ENCODE measurements around the gene ERICH6B.
"Not testable (repeated sequence)": the region's sequence is repeated elsewhere in the genome, so short reads cannot be mapped to it uniquely, and the experiment has no call there.

The ERICH6B gene

DNA sequence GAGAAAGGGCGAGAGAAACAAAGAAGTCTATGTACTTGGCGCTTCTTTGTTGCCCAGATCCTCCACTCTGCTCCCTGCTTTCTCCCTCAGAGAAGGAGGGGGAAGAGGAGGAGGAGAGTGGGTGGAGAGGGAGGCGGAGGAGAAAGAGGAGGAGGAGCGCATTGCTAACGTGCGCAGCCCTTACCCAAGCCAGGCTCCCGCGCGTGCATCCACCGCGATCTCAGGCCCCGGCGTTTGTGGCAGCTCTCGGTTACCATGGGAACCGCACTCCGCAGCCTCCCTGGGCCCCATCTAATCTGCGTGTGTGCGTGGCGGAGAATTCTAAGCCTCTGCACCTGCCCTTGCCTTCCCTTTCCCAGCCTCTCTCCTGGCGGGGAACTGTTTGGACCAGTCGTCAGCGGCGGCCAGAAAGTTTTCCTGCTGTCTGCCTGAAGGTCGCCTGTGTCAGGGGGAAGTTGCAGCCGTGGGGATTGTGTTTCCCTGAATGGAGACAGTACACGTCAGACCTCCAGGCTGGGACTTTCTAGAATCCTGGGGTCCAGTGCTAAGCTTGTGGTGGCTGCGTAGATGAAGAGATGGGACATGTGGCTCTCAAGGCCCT, at the start of gene ERICH6B:
TSS of gene ERICH6B (minus strand) at position 239 of the 601 bp plus-strand sequence. CDS start 18,734 bp downstream, outside the sequence.
- DNase-seq = no peak

- DNase-seq = not testable (repeated sequence)
Observed at GRCh38 chr13:45662903-45663302, 47.4 kb upstream of the ERICH6B start.

DNA sequence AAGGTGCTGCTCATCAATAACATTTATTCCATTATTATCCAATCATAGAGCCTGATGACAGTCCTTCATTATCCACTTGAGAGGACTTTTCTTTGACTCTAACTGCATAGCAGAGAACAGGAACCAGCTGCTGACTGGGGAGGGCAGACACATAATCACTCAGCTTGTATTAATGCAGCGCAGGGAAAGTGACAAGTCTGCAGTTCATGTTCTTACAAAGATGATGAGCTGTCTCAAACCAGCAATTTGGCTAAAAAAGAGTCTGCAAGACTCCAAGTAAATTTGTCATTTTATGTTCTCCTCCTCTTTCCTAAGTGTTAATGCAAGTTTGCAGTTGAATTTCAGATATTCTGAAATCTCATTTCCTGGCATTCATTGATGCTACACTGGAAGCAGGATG, 46.6 kb upstream of the ERICH6B start:
- no peak for DNase-seq

GRCh38 chr13:45660458-45660857, 44.9 kb upstream of the ERICH6B start:
- DNase-seq = not testable (repeated sequence)

GRCh38 chr13:45659536-45659935, 44.0 kb upstream of the ERICH6B start:
- DNase-seq = no peak

GRCh38 chr13:45658586-45659235, 43.2 kb upstream of the ERICH6B start:
- DNase-seq = no peak

GRCh38 chr13:45654633-45655349, 39.3 kb upstream of the ERICH6B start:
- no peak for DNase-seq

- DNase-seq = not testable (repeated sequence)
Observed at GRCh38 chr13:45645263-45645662, 29.7 kb upstream of the ERICH6B start.

- DNase-seq = not testable (repeated sequence)
Observed at GRCh38 chr13:45642159-45642558, 26.6 kb upstream of the ERICH6B start.

DNA sequence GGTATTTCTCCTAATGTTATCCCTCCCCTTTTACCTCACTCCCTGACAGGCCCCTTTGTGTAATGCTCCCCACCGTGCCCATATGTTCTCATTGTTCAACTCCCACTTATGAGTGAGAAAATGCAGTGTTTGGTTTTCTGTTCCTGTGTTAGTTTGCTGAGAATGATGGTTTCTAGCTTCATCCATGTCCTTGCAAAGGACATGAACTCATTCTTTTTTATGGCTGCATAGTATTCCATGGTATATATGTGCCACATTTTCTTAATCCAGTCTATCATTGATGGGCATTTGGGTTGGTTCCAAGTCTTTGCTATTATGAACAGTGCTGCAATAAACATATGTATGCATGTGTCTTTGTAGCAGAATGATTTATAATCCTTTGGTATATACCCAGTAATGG, 19.8 kb upstream of the ERICH6B start:
- not testable (repeated sequence) for DNase-seq

GRCh38 chr13:45630791-45631190, 15.3 kb upstream of the ERICH6B start:
- no peak for DNase-seq

- DNase-seq = no peak
Observed at GRCh38 chr13:45629940-45630339, 14.4 kb upstream of the ERICH6B start.

DNA sequence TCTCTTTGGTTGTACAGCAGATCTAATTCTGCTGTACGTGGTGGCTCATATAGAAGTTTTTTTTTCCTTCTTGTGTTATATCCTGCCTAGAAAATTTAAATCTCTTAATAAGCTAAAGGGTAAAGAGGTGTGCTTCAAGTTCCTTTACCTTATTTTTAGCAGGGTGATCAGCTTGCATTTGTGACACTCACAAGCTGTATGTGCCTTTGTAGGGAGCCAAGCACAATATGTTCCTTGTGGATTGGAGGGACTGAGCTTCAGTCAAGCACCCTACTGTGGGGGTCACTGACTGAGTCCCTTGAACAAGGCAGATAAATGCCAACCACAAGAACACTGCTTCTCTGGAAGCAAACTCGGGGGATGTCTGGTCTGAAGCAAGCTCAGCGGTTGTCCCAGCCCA, 12.6 kb upstream of the ERICH6B start:
- no peak for DNase-seq

DNA sequence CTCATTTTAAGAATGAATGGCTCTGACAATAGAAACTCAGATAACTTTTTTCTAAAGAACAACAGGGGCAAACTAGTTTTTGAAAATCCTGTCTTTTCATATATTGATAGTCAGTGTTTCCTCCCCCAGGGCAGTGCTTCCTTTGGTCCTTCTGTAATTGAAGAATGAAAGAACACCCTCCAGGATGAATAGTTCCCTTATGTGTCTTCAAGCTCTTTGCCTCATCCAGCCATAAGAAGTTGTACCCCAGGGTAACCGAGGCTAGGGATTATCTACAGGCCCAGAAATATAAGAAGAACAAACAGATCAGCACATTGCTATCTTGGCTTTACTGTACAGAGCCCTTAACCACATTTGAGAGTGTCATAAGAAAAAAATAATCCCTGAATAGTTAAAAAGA, 12.1 kb upstream of the ERICH6B start:
- no peak for DNase-seq

DNA sequence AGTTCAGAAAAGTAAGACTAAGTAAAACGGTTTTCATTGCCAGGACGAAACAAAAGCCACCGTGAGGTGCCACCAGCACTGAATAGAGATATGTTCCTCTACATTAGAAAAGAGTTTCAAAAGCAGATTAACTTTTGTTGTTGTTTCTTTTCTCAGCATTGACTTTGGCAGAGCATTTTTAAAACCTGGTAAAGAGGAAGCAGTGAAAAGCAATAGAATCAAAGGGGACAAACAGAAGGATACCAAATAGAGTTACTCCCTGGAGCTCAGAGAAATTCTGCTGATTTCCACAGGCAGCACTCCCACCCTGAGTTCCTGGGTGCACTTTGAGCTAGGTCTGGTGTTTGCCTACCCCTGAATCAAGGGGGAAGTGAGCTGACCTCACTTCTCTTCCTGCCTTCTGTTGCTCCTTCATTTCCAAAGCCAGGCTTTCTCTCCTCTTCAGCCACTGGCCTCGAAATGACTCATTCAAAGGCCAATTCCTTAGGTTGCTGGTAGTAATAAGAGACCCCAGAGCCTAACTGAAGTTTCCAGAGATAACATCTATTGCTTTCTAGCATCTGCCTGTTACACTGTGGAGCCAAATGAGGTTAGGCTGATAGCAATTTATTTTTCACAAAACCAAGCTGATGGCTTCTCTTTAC, 11.3 kb upstream of the ERICH6B start:
- DNase-seq = no peak

GRCh38 chr13:45623516-45624090, 8.1 kb upstream of the ERICH6B start:
- DNase-seq = no peak

- DNase-seq = no peak
Observed at GRCh38 chr13:45621950-45622349, 6.4 kb upstream of the ERICH6B start.

GRCh38 chr13:45607931-45608330, 7.6 kb downstream of the ERICH6B start:
- no peak for DNase-seq

- DNase-seq = no peak
Observed at GRCh38 chr13:45604892-45605291, 10.6 kb downstream of the ERICH6B start.

GRCh38 chr13:45603338-45603737, 12.2 kb downstream of the ERICH6B start:
- no peak for DNase-seq

GRCh38 chr13:45602183-45603170, 13.1 kb downstream of the ERICH6B start:
- no peak for DNase-seq

DNA sequence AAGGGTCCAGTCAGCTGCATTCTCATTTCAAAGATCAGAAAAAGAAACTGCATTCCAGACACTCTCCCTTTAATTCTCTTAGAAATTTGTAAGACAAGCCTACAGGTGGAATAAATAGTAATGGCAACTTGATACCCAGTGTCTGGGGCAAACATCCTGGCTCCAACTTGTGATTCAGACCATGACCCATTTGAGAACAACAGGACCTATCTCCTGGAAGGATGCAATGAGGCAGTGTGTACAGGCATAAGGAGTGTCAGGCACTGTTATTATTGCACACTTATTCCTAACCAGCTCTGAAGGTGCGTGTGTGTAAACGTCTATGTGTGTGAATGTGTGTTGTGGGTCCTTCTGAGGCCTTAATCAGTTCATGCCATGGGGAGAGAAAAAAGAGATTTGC, 13.9 kb downstream of the ERICH6B start:
- no peak for DNase-seq

All from activated CD8-positive, alpha-beta memory T cell treated with anti-CD3 and anti-CD28 coated beads, Interleukin-2, amount 50 U/mL, for 48 hours (primary cell).